ENCODE data around the gene NET1.
"Not testable (repeated sequence)": the region's sequence is repeated elsewhere in the genome, so short reads cannot be mapped to it uniquely, and the experiment has no call there.

The NET1 gene

GRCh38 chr10:5469353-5470061 lies 57.1 kb downstream of the NET1 start:
- Histone ChIP-seq H3K27ac (ENCODE audit: low read depth, low read length, poor library complexity, severe bottlenecking) (no peak overlapping the region), H3K9ac (ENCODE audit: low read length) (no peak overlapping the region), H3K27me3 (ENCODE audit: insufficient read depth, low read length) (no peaks in the 10 kb centered on the region; the same call in 1 of the 2 replicates), H3F3A (ENCODE audit: insufficient read depth, low read length) (no peaks in the 10 kb centered on the region), H3K4me1 (ENCODE audit: insufficient read depth, low read length, severe bottlenecking) (no peaks in the 10 kb centered on the region), H3K9me3 (ENCODE audit: low read length) (no peaks in the 10 kb centered on the region), H3K79me2 (ENCODE audit: insufficient read depth, low read length) (no peaks in the 10 kb centered on the region), H4K20me1 (ENCODE audit: insufficient read depth, low read length) (no peaks in the 10 kb centered on the region), H2AFZ (ENCODE audit: low read length) (no peak overlapping the region), H3K4me3 (ENCODE audit: low read depth, low read length, poor library complexity, severe bottlenecking) (no peak overlapping the region), H3K36me3 (ENCODE audit: insufficient read depth, low read length) (no peaks in the 10 kb centered on the region; the same call in 1 of the 2 replicates), H3K9me2 (ENCODE audit: low read depth, low read length) (no peaks in the 10 kb centered on the region), H3K4me2 (ENCODE audit: low read length) (no peak overlapping the region)
- TF ChIP-seq EZH2 (IDR thresholded peaks at IDR 0.05; ENCODE audit: borderline replicate concordance, low read length) = no peak
- no peak for TF ChIP-seq CTCF (IDR thresholded peaks at IDR 0.05; ENCODE audit: low read length)

DNA sequence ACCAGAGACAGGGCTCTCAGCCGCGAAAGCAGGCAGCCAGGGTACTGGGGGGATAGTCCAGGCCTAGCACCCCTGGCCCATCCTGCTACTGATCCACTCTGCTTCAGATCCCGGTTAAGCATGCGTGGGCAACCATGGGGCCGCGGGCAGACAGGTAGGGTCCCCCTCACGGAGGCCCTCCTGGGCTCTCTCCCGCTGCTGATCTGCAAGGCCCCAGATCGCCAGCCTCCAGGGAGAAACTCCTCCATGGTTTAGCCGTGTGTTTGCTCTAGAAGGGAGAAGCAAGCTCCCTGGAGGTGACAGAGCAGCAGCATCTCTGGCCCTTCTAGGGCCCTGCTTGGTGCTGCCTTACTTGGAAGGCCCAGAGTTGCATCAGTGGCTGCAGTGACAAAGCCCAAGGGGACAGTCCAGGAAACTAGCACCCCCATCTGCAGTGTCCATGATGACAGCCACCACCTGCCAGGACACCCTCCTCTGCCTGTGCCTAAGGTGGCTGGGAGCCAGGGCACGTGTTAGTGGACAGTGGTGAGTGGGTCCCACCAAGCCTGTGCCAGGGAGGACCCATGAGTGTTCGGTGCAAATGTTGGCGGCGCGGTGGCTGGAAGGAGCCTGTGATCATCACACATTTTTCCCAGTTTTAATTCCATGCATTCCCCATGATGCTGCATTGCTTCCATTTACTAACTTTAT lies 57.9 kb downstream of the NET1 start:
- Histone ChIP-seq H3K9ac (ENCODE audit: low read length) (no peak overlapping the region), H3K4me1 (ENCODE audit: insufficient read depth, low read length, severe bottlenecking) (no peaks in the 10 kb centered on the region), H3K27ac (ENCODE audit: low read depth, low read length, poor library complexity, severe bottlenecking) (no peak overlapping the region), H3F3A (ENCODE audit: insufficient read depth, low read length) (no peaks in the 10 kb centered on the region), H3K79me2 (ENCODE audit: insufficient read depth, low read length) (no peaks in the 10 kb centered on the region), H3K9me2 (ENCODE audit: low read depth, low read length) (no peaks in the 10 kb centered on the region), H3K4me3 (ENCODE audit: low read depth, low read length, poor library complexity, severe bottlenecking) (no peak overlapping the region), H4K20me1 (ENCODE audit: insufficient read depth, low read length) (no peaks in the 10 kb centered on the region), H3K9me3 (ENCODE audit: low read length) (no peaks in the 10 kb centered on the region), H2AFZ (ENCODE audit: low read length) (no peak overlapping the region), H3K27me3 (ENCODE audit: insufficient read depth, low read length) (no peaks in the 10 kb centered on the region; the same call in 1 of the 2 replicates), H3K4me2 (ENCODE audit: low read length) (no peak overlapping the region), H3K36me3 (ENCODE audit: insufficient read depth, low read length) (no peaks in the 10 kb centered on the region; the same call in 1 of the 2 replicates)
- TF ChIP-seq EZH2 (IDR thresholded peaks at IDR 0.05; ENCODE audit: borderline replicate concordance, low read length) (no peak), CTCF (IDR thresholded peaks at IDR 0.05; ENCODE audit: low read length) (no peak)

- H3K4me1 ChIP-seq (ENCODE audit: insufficient read depth, low read length, severe bottlenecking); H3F3A ChIP-seq (ENCODE audit: insufficient read depth, low read length); H3K27me3 ChIP-seq (ENCODE audit: insufficient read depth, low read length); H3K79me2 ChIP-seq (ENCODE audit: insufficient read depth, low read length); H3K9me2 ChIP-seq (ENCODE audit: low read depth, low read length); H3K4me3 ChIP-seq (ENCODE audit: low read depth, low read length, poor library complexity, severe bottlenecking); H3K36me3 ChIP-seq (ENCODE audit: insufficient read depth, low read length); H3K4me2 ChIP-seq (ENCODE audit: low read length); H4K20me1 ChIP-seq (ENCODE audit: insufficient read depth, low read length); H2AFZ ChIP-seq (ENCODE audit: low read length); H3K9ac ChIP-seq (ENCODE audit: low read length); H3K27ac ChIP-seq (ENCODE audit: low read depth, low read length, poor library complexity, severe bottlenecking); H3K9me3 ChIP-seq (ENCODE audit: low read length): not testable (repeated sequence)
Observed at GRCh38 chr10:5474642-5475041, 62.3 kb downstream of the NET1 start.

GRCh38 chr10:5475088-5475487 lies 62.7 kb downstream of the NET1 start:
- not testable (repeated sequence) for H3K9ac ChIP-seq (ENCODE audit: low read length); H3K4me3 ChIP-seq (ENCODE audit: low read depth, low read length, poor library complexity, severe bottlenecking); H3K27ac ChIP-seq (ENCODE audit: low read depth, low read length, poor library complexity, severe bottlenecking); H3K4me2 ChIP-seq (ENCODE audit: low read length); H3F3A ChIP-seq (ENCODE audit: insufficient read depth, low read length); H3K36me3 ChIP-seq (ENCODE audit: insufficient read depth, low read length); H2AFZ ChIP-seq (ENCODE audit: low read length); H3K79me2 ChIP-seq (ENCODE audit: insufficient read depth, low read length); H3K27me3 ChIP-seq (ENCODE audit: insufficient read depth, low read length); H4K20me1 ChIP-seq (ENCODE audit: insufficient read depth, low read length); H3K9me3 ChIP-seq (ENCODE audit: low read length); H3K4me1 ChIP-seq (ENCODE audit: insufficient read depth, low read length, severe bottlenecking); H3K9me2 ChIP-seq (ENCODE audit: low read depth, low read length)

DNA sequence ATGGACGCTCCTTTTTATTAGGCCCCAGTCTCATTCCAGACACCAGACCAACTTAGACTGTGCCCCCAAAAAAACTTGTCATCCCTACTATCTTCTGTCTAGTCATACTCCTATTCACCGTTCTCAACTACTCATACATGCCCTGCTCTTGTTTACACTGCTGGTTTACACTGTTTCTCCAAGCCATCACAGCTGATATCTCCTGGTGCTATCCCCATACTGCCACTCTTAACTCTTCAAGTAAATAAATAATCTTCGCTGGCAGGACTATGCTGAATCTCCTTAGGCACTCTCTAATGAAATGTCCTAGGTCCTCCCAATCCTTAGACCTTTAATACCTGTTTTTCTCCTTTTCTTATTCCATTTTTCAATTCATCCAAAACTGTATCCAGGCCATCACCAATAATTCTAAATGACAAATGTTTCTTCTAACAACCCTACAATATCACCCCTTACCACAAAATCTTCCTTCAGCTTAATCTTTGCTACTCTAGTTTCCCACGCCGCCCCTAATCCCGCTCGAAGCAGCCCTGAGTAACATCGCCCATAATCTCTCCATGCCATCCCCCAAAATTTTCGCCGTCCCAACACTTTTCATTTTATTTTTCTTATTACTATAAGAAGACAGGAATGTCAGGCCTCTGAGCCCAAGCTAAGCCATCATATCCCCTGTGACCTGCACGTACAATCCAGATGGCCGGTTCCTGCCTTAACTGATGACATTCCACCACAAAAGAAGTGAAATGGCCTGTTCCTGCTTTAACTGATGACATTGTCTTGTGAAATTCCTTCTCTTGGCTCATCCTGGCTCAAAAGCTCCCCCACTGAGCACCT lies 63.8 kb downstream of the NET1 start:
- H3K27me3 ChIP-seq (ENCODE audit: insufficient read depth, low read length); H3K4me1 ChIP-seq (ENCODE audit: insufficient read depth, low read length, severe bottlenecking); H2AFZ ChIP-seq (ENCODE audit: low read length); H3K27ac ChIP-seq (ENCODE audit: low read depth, low read length, poor library complexity, severe bottlenecking); H3K4me2 ChIP-seq (ENCODE audit: low read length); H3F3A ChIP-seq (ENCODE audit: insufficient read depth, low read length); H3K9ac ChIP-seq (ENCODE audit: low read length); H3K9me3 ChIP-seq (ENCODE audit: low read length); H3K79me2 ChIP-seq (ENCODE audit: insufficient read depth, low read length); H3K9me2 ChIP-seq (ENCODE audit: low read depth, low read length); H4K20me1 ChIP-seq (ENCODE audit: insufficient read depth, low read length); H3K36me3 ChIP-seq (ENCODE audit: insufficient read depth, low read length); H3K4me3 ChIP-seq (ENCODE audit: low read depth, low read length, poor library complexity, severe bottlenecking): not testable (repeated sequence)

Data from OCI-LY1 (cell line).